HEK293 (cell line): ENCODE data around the gene PLEKHG4B.

Experiments
- CTCF ChIA-PET: fragments of 350-600 bp; formaldehyde crosslinking; extraction: SDS; loops from one replicate; lab custom pipeline; 2021; ENCODE audit warnings: antibody characterized with exemption; lab: Yijun Ruan, JAX
- POLR2A ChIA-PET: fragments of 300-600 bp; formaldehyde crosslinking; extraction: SDS; loops from one replicate; lab custom pipeline; 2020; ENCODE audit warnings: antibody characterized with exemption, inconsistent platforms; lab: Yijun Ruan, JAX
- H3K27ac ChIP-seq: fragments of 200-500 bp; sonication (Bioruptor generic); 2 replicates; pipeline ENCODE4 v1.5.1; 2014; ENCODE audit warnings: low read depth, low read length, control low read depth, inconsistent platforms; ENCODE audit errors: extremely low read depth
- H3K36me3 ChIP-seq, 2 experiments: fragments of 200-500 bp in 1 of 2; sonication (Bioruptor generic) in 1 of 2; 1 replicate in 1 of 2; 2 replicates in 1 of 2; pipeline ENCODE4 v1.5.1; 2014 to 2017; ENCODE audit warnings: inconsistent platforms in 2 of 2, low read length in 2 of 2; ENCODE audit not compliant: control insufficient read depth in 2 of 2, insufficient read depth in 1 of 2
- H3K4me1 ChIP-seq: fragments of 200-500 bp; sonication (Bioruptor generic); 2 replicates; pipeline ENCODE4 v1.5.1; 2014; ENCODE audit warnings: mild to moderate bottlenecking, low read length, inconsistent platforms; ENCODE audit not compliant: control insufficient read depth, insufficient read depth
- H3K4me3 ChIP-seq: 2 replicates; pipeline ENCODE4 v1.5.1; 2011; ENCODE audit warnings: low read depth, mild to moderate bottlenecking, control low read depth, low read length, moderate library complexity
- H3K9me3 ChIP-seq: fragments of 200-500 bp; sonication (Bioruptor generic); 2 replicates; pipeline ENCODE4 v1.5.1; 2014; ENCODE audit warnings: low read depth, low read length, inconsistent platforms; ENCODE audit not compliant: control insufficient read depth, insufficient read depth
- BCL11B ChIP-seq: fragments of 450-650 bp; formaldehyde crosslinking; IDR thresholded peaks from 2 replicates; pipeline ENCODE4 v1.5.1; 2016; ENCODE audit warnings: low read depth, missing biosample characterization, missing genetic modification characterization
- EGR2 ChIP-seq: fragments of 450-650 bp; formaldehyde crosslinking; IDR thresholded peaks from 2 replicates; pipeline ENCODE4 v1.5.1; 2016; ENCODE audit warnings: low read depth, missing biosample characterization, missing genetic modification characterization
- ELK4 ChIP-seq: IDR thresholded peaks from 2 replicates; pipeline ENCODE4 v1.6.1; 2011; ENCODE audit warnings: mild to moderate bottlenecking, low read depth, low read length, borderline replicate concordance
- GFI1B ChIP-seq: fragments of 450-650 bp; formaldehyde crosslinking; IDR thresholded peaks from 2 replicates; pipeline ENCODE4 v1.5.1; 2016; ENCODE audit warnings: missing biosample characterization, missing genetic modification characterization
- KLF16 ChIP-seq: fragments of 450-650 bp; formaldehyde crosslinking; IDR thresholded peaks from 2 replicates; pipeline ENCODE4 v1.5.1; 2017; ENCODE audit warnings: missing biosample characterization, missing genetic modification characterization
- PRDM2 ChIP-seq: fragments of 450-650 bp; formaldehyde crosslinking; IDR thresholded peaks from 2 replicates; pipeline ENCODE4 v1.5.1; 2016; ENCODE audit warnings: missing biosample characterization, missing genetic modification characterization, borderline replicate concordance
- SP3 ChIP-seq: fragments of 450-650 bp; formaldehyde crosslinking; IDR thresholded peaks from 2 replicates; pipeline ENCODE4 v1.5.1; 2016; ENCODE audit warnings: missing biosample characterization, missing genetic modification characterization
- TCF7L2 ChIP-seq: IDR thresholded peaks from 2 replicates; pipeline ENCODE4 v1.6.1; 2011; ENCODE audit warnings: low read depth, mild to moderate bottlenecking, inconsistent platforms, low read length, moderate library complexity, borderline replicate concordance
- ZBTB20 ChIP-seq: fragments of 450-650 bp; formaldehyde crosslinking; IDR thresholded peaks from 2 replicates; pipeline ENCODE4 v1.5.1; 2016; ENCODE audit warnings: missing biosample characterization, missing genetic modification characterization
- ZNF274 ChIP-seq, 2 experiments: fragments of 200-500 bp in 1 of 2; fragments of 450-650 bp in 1 of 2; sonication (Bioruptor generic) in 1 of 2; formaldehyde crosslinking in 1 of 2; IDR thresholded peaks; 2 replicates each; pipeline versions ENCODE4 v1.5.1 to v1.6.1; 2014 to 2016; ENCODE audit warnings: borderline replicate concordance in 1 of 2, inconsistent platforms in 1 of 2, low read length in 1 of 2, missing biosample characterization in 1 of 2, missing genetic modification characterization in 1 of 2
- ZNF449 ChIP-seq: fragments of 450-650 bp; formaldehyde crosslinking; IDR thresholded peaks from 2 replicates; pipeline ENCODE4 v1.5.1; 2017; ENCODE audit warnings: missing biosample characterization, mild to moderate bottlenecking, missing genetic modification characterization, moderate library complexity
- ZNF48 ChIP-seq: fragments of 450-650 bp; formaldehyde crosslinking; IDR thresholded peaks from 2 replicates; pipeline ENCODE4 v1.5.1; 2016; ENCODE audit warnings: missing biosample characterization, missing genetic modification characterization
- ZNF510 ChIP-seq: fragments of 450-650 bp; formaldehyde crosslinking; IDR thresholded peaks from 2 replicates; pipeline ENCODE4 v1.5.1; 2018; ENCODE audit warnings: mild to moderate bottlenecking, missing genetic modification characterization, missing biosample characterization; ENCODE audit not compliant: insufficient replicate concordance
- ZNF521 ChIP-seq: fragments of 450-650 bp; formaldehyde crosslinking; IDR thresholded peaks from 2 replicates; pipeline ENCODE4 v1.5.1; 2017; ENCODE audit warnings: missing biosample characterization, mild to moderate bottlenecking, missing genetic modification characterization
- ZNF548 ChIP-seq: fragments of 450-650 bp; formaldehyde crosslinking; IDR thresholded peaks from 2 replicates; pipeline ENCODE4 v1.5.1; 2016; ENCODE audit warnings: missing biosample characterization, missing genetic modification characterization
- ZNF555 ChIP-seq: fragments of 450-650 bp; formaldehyde crosslinking; conservative IDR thresholded peaks from 2 replicates; pipeline ENCODE4 v1.5.1; 2017; ENCODE audit warnings: missing biosample characterization, mild to moderate bottlenecking, missing genetic modification characterization, inconsistent platforms
- ZNF561 ChIP-seq: fragments of 450-650 bp; IDR thresholded peaks from 2 replicates; pipeline ENCODE4 v1.5.1; 2018; ENCODE audit warnings: missing biosample characterization, missing genetic modification characterization, borderline replicate concordance
- ZNF837 ChIP-seq: fragments of 450-650 bp; formaldehyde crosslinking; IDR thresholded peaks from 2 replicates; pipeline ENCODE4 v1.5.1; 2016; ENCODE audit warnings: missing biosample characterization, missing genetic modification characterization
- ZSCAN4 ChIP-seq: fragments of 450-650 bp; formaldehyde crosslinking; IDR thresholded peaks from 2 replicates; pipeline ENCODE4 v1.5.1; 2017; ENCODE audit warnings: missing biosample characterization, missing genetic modification characterization
- TF ChIP-seq, protein P1 (sequence below): fragments of 450-650 bp; formaldehyde crosslinking; IDR thresholded peaks from 2 replicates; pipeline ENCODE4 v1.5.1; 2016; ENCODE audit warnings: missing biosample characterization, missing genetic modification characterization
- TF ChIP-seq, protein P2 (sequence below): fragments of 450-650 bp; formaldehyde crosslinking; IDR thresholded peaks from 2 replicates; pipeline ENCODE4 v1.5.1; 2016; ENCODE audit warnings: missing biosample characterization, missing genetic modification characterization, borderline replicate concordance

The PLEKHG4B gene

DNA sequence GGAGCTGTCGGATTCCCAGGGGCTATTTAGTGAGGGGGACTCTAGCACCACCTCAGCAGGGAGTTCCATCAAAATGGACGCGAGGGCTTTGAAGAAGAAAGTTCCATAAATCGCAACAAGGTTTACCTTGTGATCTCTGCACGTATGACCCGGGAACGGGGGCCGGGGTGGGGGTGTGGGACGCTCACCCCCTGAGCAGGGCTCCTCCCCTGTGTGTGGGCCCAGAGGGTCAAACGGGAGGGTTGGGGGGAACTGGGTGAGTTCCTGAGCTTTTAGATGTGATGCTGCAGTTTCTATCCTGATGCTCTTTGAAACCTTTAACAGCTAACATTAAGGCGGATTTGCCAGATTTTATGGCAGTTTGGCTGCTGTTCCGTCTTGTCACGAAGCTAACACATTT lies 80.5 kb downstream of the PLEKHG4B start:
- Histone ChIP-seq H3K4me3 (no peak overlapping the region), H3K36me3 (no peaks in the 10 kb centered on the region), H3K27ac (no peak overlapping the region), H3K9me3 (no peaks in the 10 kb centered on the region)
- CTCF ChIA-PET = no interaction called here
- POLR2A ChIA-PET = no interaction called here
- TF ChIP-seq ZNF555 (tag by site-specific recombination) (no peak), KLF16 (tag by site-specific recombination) (no peak), ZNF837 (no peak), ELK4 (no peak), ZNF48 (no peak), ZNF561 (tag by site-specific recombination) (no peak), ZNF548 (tag by site-specific recombination) (no peak), SP3 (no peak), ZNF521 (tag by site-specific recombination) (no peak)
- TF ChIP-seq, protein P1, sequence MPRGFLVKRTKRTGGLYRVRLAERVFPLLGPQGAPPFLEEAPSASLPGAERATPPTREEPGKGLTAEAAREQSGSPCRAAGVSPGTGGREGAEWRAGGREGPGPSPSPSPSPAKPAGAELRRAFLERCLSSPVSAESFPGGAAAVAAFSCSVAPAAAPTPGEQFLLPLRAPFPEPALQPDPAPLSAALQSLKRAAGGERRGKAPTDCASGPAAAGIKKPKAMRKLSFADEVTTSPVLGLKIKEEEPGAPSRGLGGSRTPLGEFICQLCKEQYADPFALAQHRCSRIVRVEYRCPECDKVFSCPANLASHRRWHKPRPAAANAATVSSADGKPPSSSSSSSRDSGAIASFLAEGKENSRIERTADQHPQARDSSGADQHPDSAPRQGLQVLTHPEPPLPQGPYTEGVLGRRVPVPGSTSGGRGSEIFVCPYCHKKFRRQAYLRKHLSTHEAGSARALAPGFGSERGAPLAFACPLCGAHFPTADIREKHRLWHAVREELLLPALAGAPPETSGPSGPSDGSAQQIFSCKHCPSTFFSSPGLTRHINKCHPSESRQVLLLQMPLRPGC (tag by site-specific recombination) = no peak
- TF ChIP-seq, all 188 proteins: peak for 0
- no peaks in the 10 kb centered on the region; the same call in 1 of the 2 replicates for H3K4me1 ChIP-seq

DNA sequence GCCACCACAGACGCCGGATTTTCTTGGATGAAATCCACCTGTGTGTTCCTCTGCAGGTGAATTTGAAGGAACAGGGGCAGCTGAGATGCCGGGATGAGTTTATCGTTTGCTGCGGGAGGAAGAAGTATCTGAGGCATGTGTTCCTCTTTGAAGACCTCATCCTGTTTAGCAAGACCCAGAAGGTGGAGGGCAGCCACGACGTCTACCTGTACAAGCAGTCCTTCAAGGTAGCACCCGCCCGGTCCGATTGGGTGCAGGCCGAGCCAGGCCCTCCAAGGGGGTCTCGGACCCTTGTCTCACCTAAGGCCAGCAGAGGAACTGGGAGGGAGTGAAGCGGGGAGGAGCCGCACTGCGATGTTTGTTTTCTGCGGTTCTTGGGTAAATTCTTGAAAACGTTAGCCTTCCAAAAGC lies 80.9 kb downstream of the PLEKHG4B start:
- no peak overlapping the region for H3K4me3 ChIP-seq
- H3K36me3 ChIP-seq = no peaks in the 10 kb centered on the region
- H3K4me1 ChIP-seq = no peaks in the 10 kb centered on the region; the same call in 1 of the 2 replicates
- H3K9me3 ChIP-seq = no peaks in the 10 kb centered on the region
- CTCF ChIA-PET = interaction anchor here (0.8 kb wide), 1 partner anchor 12 kb away, joined by 3 read pairs; no protein-coding TSS in a partner anchor
- TF ChIP-seq, protein P2, sequence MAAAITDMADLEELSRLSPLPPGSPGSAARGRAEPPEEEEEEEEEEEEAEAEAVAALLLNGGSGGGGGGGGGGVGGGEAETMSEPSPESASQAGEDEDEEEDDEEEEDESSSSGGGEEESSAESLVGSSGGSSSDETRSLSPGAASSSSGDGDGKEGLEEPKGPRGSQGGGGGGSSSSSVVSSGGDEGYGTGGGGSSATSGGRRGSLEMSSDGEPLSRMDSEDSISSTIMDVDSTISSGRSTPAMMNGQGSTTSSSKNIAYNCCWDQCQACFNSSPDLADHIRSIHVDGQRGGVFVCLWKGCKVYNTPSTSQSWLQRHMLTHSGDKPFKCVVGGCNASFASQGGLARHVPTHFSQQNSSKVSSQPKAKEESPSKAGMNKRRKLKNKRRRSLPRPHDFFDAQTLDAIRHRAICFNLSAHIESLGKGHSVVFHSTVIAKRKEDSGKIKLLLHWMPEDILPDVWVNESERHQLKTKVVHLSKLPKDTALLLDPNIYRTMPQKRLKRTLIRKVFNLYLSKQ (tag by site-specific recombination) = no peak
- no peak for TF ChIP-seq ZNF521 (tag by site-specific recombination)
- TF ChIP-seq ZNF510 = no peak
- no peak for TF ChIP-seq TCF7L2
- TF ChIP-seq EGR2 (tag by site-specific recombination) = no peak
- no peak for TF ChIP-seq PRDM2
- TF ChIP-seq ZSCAN4 = no peak
- TF ChIP-seq BCL11B (tag by site-specific recombination) = no peak
- TF ChIP-seq ZNF449 (tag by site-specific recombination) = no peak
- no peak for TF ChIP-seq ZNF274 (IDR thresholded peaks at IDR 0.05; ENCODE audit: low read length)
- no peak for TF ChIP-seq ZNF274 (tag by site-specific recombination; IDR thresholded peaks at IDR 0.05; ENCODE audit: borderline replicate concordance)
- no peak for TF ChIP-seq GFI1B (tag by site-specific recombination)
- TF ChIP-seq ZBTB20 (tag by site-specific recombination) = no peak
- H3K27ac ChIP-seq = no peak overlapping the region
- POLR2A ChIA-PET = no interaction called here
